Ovary (tissue), 9 donors: ENCODE data around the gene KCTD5. TPM values are rescaled to one million over a fixed set of nuclear protein-coding genes. Genes with fewer than 3 reads are reported as not detected.

Experiments
- DNase-seq, 5 donors: peaks; one replicate each; pipeline ENCODE4 v3.0.0-alpha.2; 2019 to 2020
- H3K27ac ChIP-seq, 2 donors: fragments of 200-600 bp; one replicate each; pipeline versions ENCODE4 v1.5.1 to v1.8.0; 2019 to 2022
- H3K27me3 ChIP-seq: fragments of 200-600 bp; one replicate; pipeline ENCODE4 v1.8.0; 2022
- H3K36me3 ChIP-seq: fragments of 200-600 bp; sonication (generic); one replicate; pipeline ENCODE4 v1.5.1; 2019
- H3K4me1 ChIP-seq: one replicate; pipeline ENCODE4 v1.8.1; 2013; ENCODE audit warnings: mild to moderate bottlenecking, moderate library complexity; ENCODE audit not compliant: insufficient read depth
- H3K4me3 ChIP-seq: fragments of 200-600 bp; sonication (generic); one replicate; pipeline ENCODE4 v1.5.1; 2017
- H3K9me3 ChIP-seq, 2 donors: fragments of 200-600 bp in 1 of 2; sonication (generic) in 1 of 2; one replicate each; pipeline versions ENCODE4 v1.5.1 to v1.8.1; 2013 to 2019; ENCODE audit warnings: mild to moderate bottlenecking in 1 of 2, moderate library complexity in 1 of 2
- CTCF ChIP-seq, 3 donors: fragments of 450-650 bp in 2 of 3; fragments of 200-600 bp in 1 of 3; IDR thresholded peaks; one replicate each; pipeline versions ENCODE4 v1.5.1 to v1.8.0; 2016 to 2022; ENCODE audit warnings: antibody characterized with exemption in 3 of 3, mild to moderate bottlenecking in 1 of 3
- EP300 ChIP-seq: sonication (generic); formaldehyde crosslinking; IDR thresholded peaks from one replicate; pipeline ENCODE4 v1.6.1; 2017; ENCODE audit warnings: antibody characterized with exemption
- POLR2A ChIP-seq: fragments of 450-650 bp; IDR thresholded peaks from one replicate; pipeline ENCODE4 v1.6.1; 2017; ENCODE audit warnings: antibody characterized with exemption, mild to moderate bottlenecking, moderate library complexity
- WGBS, 3 donors: extraction: QIAGEN DNeasy Blood & Tissue Kit in 1 of 3; methylation state at CpG; one replicate each; pipeline versions ENCODE4 v1.1.5 to v1.1.7; 2013 to 2017; 5-methylcytosine and 5-hydroxymethylcytosine counted together
- intact Hi-C, 4 donors: fragments of 100-400 bp; cut with DNase I; formaldehyde crosslinking; loops; one replicate each; pipeline versions ENCODE4 v1.11.0 to v1.15.1; 2022 to 2023
- polyA plus RNA-seq, 2 donors: library from polyadenylated mRNA; stranded (reverse); fragments of 200-250 nt in 1 of 2; fragments of 350-450 nt in 1 of 2; fragmentation: Illumina TruSeq in 1 of 2; extraction: RNeasy Lipid Tissue Mini Kit (QIAGEN cat#74804) in 1 of 2; gene quantifications; one replicate each; pipeline ENCODE4 v1.2.3, GENCODE V29; 2013 to 2014
- total RNA-seq, 7 donors: library from RNA; depleted of rRNA in 2 of 7; stranded (reverse); fragments of >200 nt in 2 of 7; fragmentation: NEBNext Ultra II Directional in 3 of 7; extraction: Animal tissue kit (Norgen Biotek cat#: 25700) in 3 of 7; gene quantifications; one replicate each; pipeline versions ENCODE4 v1.1.0 to v1.2.4, GENCODE V29; 2016 to 2023
- donor health status: DM: no; HTN: no; CAD: no; lungs with moderate emphysema.
- donor health status: DM: no; HTN: no; CAD: no.
- donor health status: Bipolar disorder and iron deficiency.
- donor health status: DM: yes; HTN: yes; CAD: no.
- donor health status: DM: no; HTN: no; CAD: no.
- donor health status: DM: yes; HTN: yes; CAD: no.

Gene KCTD5
- total and polyA plus RNA-seq, 9 donors, result 12.2 to 19.8 (median 13.3) TPM

GRCh38 chr16:2689968-2690801 lies 7.9 kb downstream of the KCTD5 start:
- intact Hi-C loops, result no loop called here
- no peak overlapping the region for H3K27ac ChIP-seq
- H3K9me3 ChIP-seq, result no peaks in the 10 kb centered on the region
- no peaks in the 10 kb centered on the region for H3K36me3 ChIP-seq
- no peak for DNase-seq
- 86 to 90% (median 88%) methylated on average over 36 of the region's 36 CpGs for WGBS, 3 donors
- no peak overlapping the region for H3K4me3 ChIP-seq
- H3K27me3 ChIP-seq, result no peaks in the 10 kb centered on the region
- TF ChIP-seq POLR2A (no peak), CTCF (IDR thresholded peaks at IDR 0.05) (no peak), EP300 (no peak)
- peaks cover 18% of the 10 kb centered on the region for H3K4me1 ChIP-seq

GRCh38 chr16:2690852-2691251 lies 8.5 kb downstream of the KCTD5 start:
- WGBS, 3 donors, result 90 to 95% (median 94%) methylated on average over 10 to 11 of the region's 11 CpGs
- Histone ChIP-seq H3K27me3 (no peaks in the 10 kb centered on the region), H3K27ac (no peak overlapping the region), H3K4me1 (peaks cover 18% of the 10 kb centered on the region), H3K9me3 (no peaks in the 10 kb centered on the region), H3K4me3 (no peak overlapping the region), H3K36me3 (no peaks in the 10 kb centered on the region)
- no peak for TF ChIP-seq CTCF (IDR thresholded peaks at IDR 0.05)
- TF ChIP-seq POLR2A, result no peak
- TF ChIP-seq EP300, result no peak
- intact Hi-C loops, result no loop called here
- DNase-seq, result no peak

GRCh38 chr16:2691491-2692248 lies 9.3 kb downstream of the KCTD5 start:
- DNase-seq, result peak in 1 of 5 donors; percentile 39
- Histone ChIP-seq H3K4me1 (peaks cover 18% of the 10 kb centered on the region), H3K9me3 (no peaks in the 10 kb centered on the region)

More at GRCh38 chr16:2691491-2692248, 9.3 kb downstream of the KCTD5 start:
- no peak overlapping the region for H3K4me3 ChIP-seq
- H3K36me3 ChIP-seq, result no peaks in the 10 kb centered on the region
- no peak overlapping the region for H3K27ac ChIP-seq
- TF ChIP-seq EP300 (no peak), POLR2A (no peak), CTCF (IDR thresholded peaks at IDR 0.05) (no peak)
- intact Hi-C loops, result no loop called here
- 59 to 70% (median 68%) methylated on average over 24 to 29 of the region's 29 CpGs for WGBS, 3 donors
- no peaks in the 10 kb centered on the region for H3K27me3 ChIP-seq
